Measurements from ENCODE around the gene AURKAIP1.

GRCh38 chr1:1393428-1393827, 18.4 kb upstream of the AURKAIP1 start:
- TF ChIP-seq TAF1 (IDR thresholded peaks at IDR 0.05; ENCODE audit: low read depth, low read length) (no peak), POLR2A (IDR thresholded peaks at IDR 0.05; ENCODE audit: low read depth, low read length) (no peak), PAX5 (IDR thresholded peaks at IDR 0.05; ENCODE audit: insufficient read depth, low read length, severe bottlenecking) (no peak), POLR2AphosphoS5 (IDR thresholded peaks at IDR 0.05; ENCODE audit: low read depth, low read length) (no peak)
